ENCODE results near the gene MERTK. TPM values are rescaled to one million over a fixed set of nuclear protein-coding genes. Genes with fewer than 3 reads are reported as not detected.
A peak's percentile ranks its signal among the peaks of the same experiment; 100 is the strongest.
"Not testable (repeated sequence)": the region's sequence is repeated elsewhere in the genome, so short reads cannot be mapped to it uniquely, and the experiment has no call there.

The MERTK gene
- total RNA-seq, 1 donor from 2014 or later, result 4.3 TPM

DNA sequence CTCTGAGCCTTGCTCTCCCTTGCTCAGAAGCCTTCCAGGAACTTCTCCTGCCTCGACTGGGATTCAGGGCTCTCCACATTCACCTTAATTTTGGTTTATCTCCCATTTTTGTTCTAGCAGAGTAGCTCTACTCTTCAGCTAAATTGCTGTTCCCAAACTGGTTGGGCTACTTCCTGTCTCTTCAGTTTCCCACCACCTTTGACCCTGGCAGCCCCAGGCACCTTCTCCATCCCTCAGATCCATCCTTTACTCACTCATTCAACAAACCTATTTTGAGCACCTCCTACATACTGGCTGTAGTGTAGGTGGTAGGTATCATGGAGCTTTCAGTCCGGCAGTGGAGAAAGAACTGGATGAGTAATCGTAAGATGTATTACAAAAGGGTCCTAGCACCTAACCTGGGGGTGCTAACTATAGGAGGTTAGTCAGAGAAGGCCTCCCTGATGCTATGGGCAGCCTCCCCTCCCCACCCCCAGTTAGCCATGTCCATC, 26.3 kb downstream of the MERTK start:
- H3K4me3 ChIP-seq (ENCODE audit: low read depth, low read length), result no peak overlapping the region
- DNase-seq (ENCODE audit: low read depth), result no peak
- TF ChIP-seq, protein P1, sequence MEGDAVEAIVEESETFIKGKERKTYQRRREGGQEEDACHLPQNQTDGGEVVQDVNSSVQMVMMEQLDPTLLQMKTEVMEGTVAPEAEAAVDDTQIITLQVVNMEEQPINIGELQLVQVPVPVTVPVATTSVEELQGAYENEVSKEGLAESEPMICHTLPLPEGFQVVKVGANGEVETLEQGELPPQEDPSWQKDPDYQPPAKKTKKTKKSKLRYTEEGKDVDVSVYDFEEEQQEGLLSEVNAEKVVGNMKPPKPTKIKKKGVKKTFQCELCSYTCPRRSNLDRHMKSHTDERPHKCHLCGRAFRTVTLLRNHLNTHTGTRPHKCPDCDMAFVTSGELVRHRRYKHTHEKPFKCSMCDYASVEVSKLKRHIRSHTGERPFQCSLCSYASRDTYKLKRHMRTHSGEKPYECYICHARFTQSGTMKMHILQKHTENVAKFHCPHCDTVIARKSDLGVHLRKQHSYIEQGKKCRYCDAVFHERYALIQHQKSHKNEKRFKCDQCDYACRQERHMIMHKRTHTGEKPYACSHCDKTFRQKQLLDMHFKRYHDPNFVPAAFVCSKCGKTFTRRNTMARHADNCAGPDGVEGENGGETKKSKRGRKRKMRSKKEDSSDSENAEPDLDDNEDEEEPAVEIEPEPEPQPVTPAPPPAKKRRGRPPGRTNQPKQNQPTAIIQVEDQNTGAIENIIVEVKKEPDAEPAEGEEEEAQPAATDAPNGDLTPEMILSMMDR (conservative IDR thresholded peaks at IDR 0.05; ENCODE audit: low read depth, low read length), result no peak

DNA sequence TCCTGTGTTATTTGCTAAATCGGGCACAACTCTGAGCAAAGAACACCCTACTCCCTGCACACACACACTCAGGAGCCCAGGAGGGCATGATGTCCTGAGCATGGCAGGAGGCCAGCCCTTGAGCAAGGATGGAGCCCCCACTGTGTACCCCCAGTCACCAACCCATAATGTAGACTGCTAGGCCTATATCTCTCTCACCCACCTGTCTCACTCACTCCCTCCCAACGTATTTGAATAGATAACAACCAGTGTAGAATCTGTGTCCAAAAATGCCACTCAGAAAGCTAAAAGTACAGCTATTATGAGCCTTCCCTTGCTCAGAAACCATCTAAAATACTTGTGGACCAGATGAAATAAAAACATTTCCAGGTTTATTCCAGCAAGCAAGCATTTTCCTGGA, 29.3 kb downstream of the MERTK start:
- TF ChIP-seq, protein P1 (conservative IDR thresholded peaks at IDR 0.05; ENCODE audit: low read depth, low read length), result no peak
- H3K4me3 ChIP-seq (ENCODE audit: low read depth, low read length), result no peak overlapping the region
- DNase-seq (ENCODE audit: low read depth), result no peak

DNA sequence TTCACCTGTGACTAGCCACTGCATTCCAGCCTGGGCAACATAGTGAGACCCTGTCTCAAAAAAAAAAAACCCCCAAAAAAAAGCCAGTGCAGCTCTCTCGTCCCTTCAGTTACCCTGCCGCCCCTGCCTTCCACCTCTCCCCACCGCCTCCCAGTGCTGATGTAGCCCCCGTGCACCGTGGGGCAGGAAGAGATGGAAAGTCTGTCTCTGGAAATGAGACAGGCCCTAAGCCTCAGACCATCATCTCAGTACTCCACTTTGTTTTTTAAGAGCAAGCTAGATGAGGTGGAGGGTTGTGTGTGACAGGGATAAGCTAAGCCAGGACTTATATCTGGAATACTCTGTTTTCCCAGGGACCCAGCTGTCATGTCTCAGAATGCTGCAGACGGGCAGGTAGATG, 32.0 kb downstream of the MERTK start:
- TF ChIP-seq, protein P1 (conservative IDR thresholded peaks at IDR 0.05; ENCODE audit: low read depth, low read length), result no peak
- H3K4me3 ChIP-seq (ENCODE audit: low read depth, low read length), result no peak overlapping the region
- no peak for DNase-seq (ENCODE audit: low read depth)

DNA sequence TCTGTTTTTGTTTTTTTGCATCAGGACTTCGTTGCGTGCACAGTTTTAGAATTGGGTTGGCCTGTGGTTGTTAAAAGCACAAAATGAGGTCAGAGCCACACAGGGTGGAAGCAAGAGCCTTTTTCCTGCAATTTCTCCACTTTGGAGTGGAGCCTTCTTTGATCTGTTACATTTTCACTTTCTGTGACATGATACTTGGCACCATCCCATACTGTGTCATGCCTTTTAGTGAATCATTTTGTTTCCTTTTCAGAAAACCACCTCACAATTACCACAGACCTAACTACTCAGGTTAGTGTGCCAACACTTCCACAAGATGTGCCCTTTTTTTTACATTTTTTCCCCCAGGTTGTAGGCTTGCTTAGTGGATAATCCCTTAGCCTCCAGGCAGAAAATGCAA, 32.5 kb downstream of the MERTK start:
- TF ChIP-seq, protein P1 (conservative IDR thresholded peaks at IDR 0.05; ENCODE audit: low read depth, low read length), result no peak
- H3K4me3 ChIP-seq (ENCODE audit: low read depth, low read length), result no peak overlapping the region
- DNase-seq (ENCODE audit: low read depth), result peak; percentile 82

DNA sequence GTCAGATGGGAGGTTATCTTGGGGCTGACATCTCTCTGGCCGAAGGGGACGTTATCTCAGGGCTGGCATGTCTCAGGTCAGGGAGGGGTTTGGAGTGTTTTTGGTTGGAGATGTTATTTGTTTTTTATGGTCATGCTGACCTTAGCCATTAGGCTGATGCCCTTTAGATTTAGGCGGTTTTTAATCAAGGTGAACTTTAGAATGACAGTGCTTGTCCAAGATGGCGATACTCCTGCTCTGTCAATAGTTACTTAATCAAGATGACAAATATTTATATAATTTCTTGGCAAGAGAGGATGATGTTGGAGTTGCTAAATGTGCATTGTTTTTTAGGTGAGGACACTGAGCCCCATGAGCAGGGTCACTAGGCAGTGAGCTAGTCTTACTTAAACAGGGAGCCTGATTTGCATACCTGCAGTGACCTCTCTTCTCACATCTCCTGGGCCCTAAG, 34.5 kb downstream of the MERTK start:
- no peak overlapping the region for H3K4me3 ChIP-seq (ENCODE audit: low read depth, low read length)
- TF ChIP-seq, protein P1 (conservative IDR thresholded peaks at IDR 0.05; ENCODE audit: low read depth, low read length), result no peak
- no peak for DNase-seq (ENCODE audit: low read depth)

DNA sequence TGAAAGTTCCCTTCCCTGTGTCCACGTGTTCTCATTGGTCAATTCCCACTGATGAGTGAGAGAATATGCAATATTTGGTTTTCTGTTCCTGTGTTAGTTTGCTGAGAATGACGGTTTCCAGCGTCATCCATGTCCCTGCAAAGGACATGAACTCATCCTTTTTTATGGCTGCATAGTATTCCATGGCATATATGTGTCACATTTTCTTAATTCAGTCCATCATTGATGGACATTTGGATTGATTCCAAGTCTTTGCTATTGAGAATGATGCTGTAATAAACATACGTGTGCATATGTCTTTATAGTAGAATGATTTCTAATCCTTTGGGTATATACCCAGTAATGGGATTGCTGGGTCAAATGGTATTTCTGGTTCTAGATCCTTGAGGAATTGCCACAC, 35.5 kb downstream of the MERTK start:
- not testable (repeated sequence) for H3K4me3 ChIP-seq (ENCODE audit: low read depth, low read length); DNase-seq (ENCODE audit: low read depth)

DNA sequence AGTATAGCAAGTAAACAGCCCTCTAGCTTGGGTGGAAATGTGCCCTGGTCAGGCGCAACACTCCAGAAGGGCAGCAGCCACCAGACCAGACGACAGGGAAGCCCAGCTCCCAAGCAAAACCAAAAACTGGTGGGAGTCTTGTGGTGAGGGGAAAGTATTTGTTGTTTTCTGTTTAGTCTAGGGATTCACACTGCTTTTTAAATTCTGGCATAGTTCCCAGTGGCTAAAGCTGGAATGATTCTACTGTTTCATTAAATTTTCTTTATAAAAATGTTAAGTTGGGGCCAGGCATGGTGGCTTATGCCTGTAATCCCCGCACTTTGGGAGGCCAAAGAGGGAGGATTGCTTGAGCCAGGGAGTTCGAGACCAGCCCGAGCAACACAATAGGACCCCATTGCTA, 38.5 kb downstream of the MERTK start:
- H3K4me3 ChIP-seq (ENCODE audit: low read depth, low read length), result no peak overlapping the region
- no peak for DNase-seq (ENCODE audit: low read depth)
- TF ChIP-seq, protein P1 (conservative IDR thresholded peaks at IDR 0.05; ENCODE audit: low read depth, low read length), result no peak
